Liver (tissue), 9 donors: Measurements from ENCODE around the gene TESPA1. TPM values are rescaled to one million over a fixed set of nuclear protein-coding genes. Genes with fewer than 3 reads are reported as not detected.

Source experiments
- DNase-seq: peaks from one replicate; pipeline ENCODE4 v3.0.0-alpha.2; 2017; ENCODE audit warnings: low spot score
- H3K27ac ChIP-seq, 2 donors: one replicate each; pipeline ENCODE4 v1.7.0; 2013; ENCODE audit warnings: inconsistent platforms in 2 of 2, low read length in 2 of 2, control low read depth in 1 of 2, low read depth in 1 of 2, mild to moderate bottlenecking in 1 of 2
- H3K27me3 ChIP-seq, 4 donors: one replicate each; pipeline versions ENCODE4 v1.6.1 to v1.7.0; 2013; ENCODE audit warnings: low read length in 3 of 4, inconsistent platforms in 1 of 4, mild to moderate bottlenecking in 1 of 4, moderate library complexity in 1 of 4; ENCODE audit not compliant: control insufficient read depth in 4 of 4, insufficient read depth in 4 of 4
- H3K36me3 ChIP-seq, 4 donors: one replicate each; pipeline versions ENCODE4 v1.6.1 to v1.7.0; 2013; ENCODE audit warnings: low read length in 3 of 4, mild to moderate bottlenecking in 3 of 4, low read depth in 1 of 4, moderate library complexity in 1 of 4; ENCODE audit not compliant: control insufficient read depth in 4 of 4, insufficient read depth in 3 of 4
- H3K4me1 ChIP-seq, 4 donors: one replicate each; pipeline versions ENCODE4 v1.6.1 to v1.7.0; 2013; ENCODE audit warnings: low read length in 3 of 4, mild to moderate bottlenecking in 3 of 4, moderate library complexity in 1 of 4; ENCODE audit not compliant: control insufficient read depth in 4 of 4, insufficient read depth in 4 of 4
- H3K4me3 ChIP-seq, 3 donors: one replicate each; pipeline versions ENCODE4 v1.6.1 to v1.7.0; 2013; ENCODE audit warnings: low read length in 3 of 3, control low read depth in 1 of 3, low read depth in 1 of 3, mild to moderate bottlenecking in 1 of 3
- H3K9ac ChIP-seq, 2 donors: one replicate each; pipeline ENCODE4 v1.7.0; 2013; ENCODE audit warnings: low read length in 2 of 2, mild to moderate bottlenecking in 2 of 2, moderate library complexity in 2 of 2, control low read depth in 1 of 2, low read depth in 1 of 2
- H3K9me3 ChIP-seq, 4 donors: one replicate each; pipeline versions ENCODE4 v1.6.1 to v1.7.0; 2013; ENCODE audit warnings: low read length in 3 of 4; ENCODE audit not compliant: control insufficient read depth in 4 of 4
- ATF3 ChIP-seq: IDR thresholded peaks from 2 replicates; pipeline ENCODE4 v1.6.1; 2016; ENCODE audit warnings: antibody characterized with exemption
- CTCF ChIP-seq: fragments of 150-350 bp; IDR thresholded peaks from 2 replicates; pipeline ENCODE4 v1.5.1; 2017; ENCODE audit warnings: improper control_type of control experiment, low read depth, low read length; ENCODE audit not compliant: missing input control
- EGR1 ChIP-seq, 2 donors: IDR thresholded peaks; 2 replicates each; pipeline ENCODE4 v1.6.1; 2016 to 2018; ENCODE audit warnings: antibody characterized with exemption in 2 of 2, low read depth in 2 of 2
- FOXA1 ChIP-seq: IDR thresholded peaks from 2 replicates; pipeline ENCODE4 v1.6.1; 2016; ENCODE audit warnings: antibody characterized with exemption
- FOXA2 ChIP-seq: IDR thresholded peaks from 2 replicates; pipeline ENCODE4 v1.6.1; 2016; ENCODE audit warnings: antibody characterized with exemption
- HNF4A ChIP-seq, 2 donors: conservative IDR thresholded peaks; 2 replicates each; pipeline ENCODE4 v1.6.1; 2016; ENCODE audit warnings: antibody characterized with exemption in 2 of 2, mild to moderate bottlenecking in 2 of 2
- HNF4G ChIP-seq: IDR thresholded peaks from 2 replicates; pipeline ENCODE4 v1.6.1; 2016; ENCODE audit warnings: antibody characterized with exemption
- JUND ChIP-seq, 2 donors: IDR thresholded peaks; 2 replicates each; pipeline ENCODE4 v1.6.1; 2016; ENCODE audit warnings: antibody characterized with exemption in 2 of 2
- MAX ChIP-seq: IDR thresholded peaks from 2 replicates; pipeline ENCODE4 v1.6.1; 2016; ENCODE audit warnings: antibody characterized with exemption
- NR2F2 ChIP-seq: IDR thresholded peaks from 2 replicates; pipeline ENCODE4 v1.6.1; 2016; ENCODE audit warnings: antibody characterized with exemption
- RAD21 ChIP-seq, 2 donors: IDR thresholded peaks; 2 replicates each; pipeline ENCODE4 v1.6.1; 2016; ENCODE audit warnings: antibody characterized with exemption in 2 of 2, mild to moderate bottlenecking in 2 of 2
- REST ChIP-seq: IDR thresholded peaks from 2 replicates; pipeline ENCODE4 v1.6.1; 2016; ENCODE audit warnings: antibody characterized with exemption, mild to moderate bottlenecking
- RXRA ChIP-seq, 2 donors: IDR thresholded peaks; 2 replicates each; pipeline ENCODE4 v1.6.1; 2017 to 2018; ENCODE audit warnings: antibody characterized with exemption in 2 of 2, mild to moderate bottlenecking in 1 of 2
- SP1 ChIP-seq: IDR thresholded peaks from 2 replicates; pipeline ENCODE4 v1.6.1; 2018; ENCODE audit warnings: antibody characterized with exemption, mild to moderate bottlenecking
- TAF1 ChIP-seq: conservative IDR thresholded peaks from 2 replicates; pipeline ENCODE4 v1.6.1; 2016; ENCODE audit warnings: antibody characterized with exemption, mild to moderate bottlenecking
- YY1 ChIP-seq: IDR thresholded peaks from 2 replicates; pipeline ENCODE4 v1.6.1; 2016; ENCODE audit warnings: antibody characterized with exemption, mild to moderate bottlenecking
- ZBTB33 ChIP-seq: IDR thresholded peaks from 2 replicates; pipeline ENCODE4 v1.6.1; 2016; ENCODE audit warnings: antibody characterized with exemption
- WGBS: extraction: QIAGEN DNeasy Blood & Tissue Kit; methylation state at CpG from one replicate; pipeline ENCODE4 v1.1.7; 2013; 5-methylcytosine and 5-hydroxymethylcytosine counted together
- polyA plus RNA-seq, 2 donors: library from polyadenylated mRNA; stranded (reverse) in 1 of 2; unstranded in 1 of 2; fragments of 200-250 nt in 1 of 2; fragments of >200 nt in 1 of 2; fragmentation: Nextera tagmentation in 1 of 2; extraction: Ambion mirVana in 1 of 2; gene quantifications; one replicate each; pipeline versions ENCODE4 v1.2.1 to v1.2.3, GENCODE V29; 2013 to 2015
- total RNA-seq, 2 donors: library from RNA; depleted of rRNA; stranded (reverse); fragments of >200 nt; gene quantifications; one replicate each; pipeline ENCODE4 v1.2.3, GENCODE V29; 2014
- donor health status: healthy.
- donor health status: healthy.
- donor health status: healthy.
- donor health status: healthy.
- donor health status: healthy.

The TESPA1 gene
- total and polyA plus RNA-seq, 4 donors, result 0.10 to 3.2 (median 0.42) TPM

DNA sequence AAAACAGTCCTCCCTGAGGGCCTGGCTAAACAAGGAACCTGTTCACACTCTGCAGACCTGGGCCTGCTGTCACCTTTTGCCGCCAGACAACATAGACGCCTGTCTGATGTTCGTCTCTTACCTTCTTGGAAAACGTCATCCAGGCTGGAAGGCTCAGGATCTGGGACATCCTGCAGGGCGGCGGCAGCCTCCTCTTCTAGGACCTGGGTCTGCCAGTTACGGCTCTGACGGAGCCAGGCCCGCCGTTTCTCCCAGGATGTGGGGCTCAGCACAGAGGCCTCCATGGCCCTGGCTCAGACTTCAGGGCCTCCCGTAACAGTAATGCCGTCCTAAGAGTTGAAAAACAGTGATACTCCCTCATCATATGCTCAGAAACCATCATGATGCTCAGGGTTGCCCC, 10.3 kb downstream of the TESPA1 start:
- no peak overlapping the region for H3K9ac ChIP-seq
- no peak overlapping the region for H3K27ac ChIP-seq
- H3K27me3 ChIP-seq, result no peaks in the 10 kb centered on the region
- WGBS, result 96% methylated on average over 12 of the region's 12 CpGs
- TF ChIP-seq FOXA2, result no peak
- no peak for TF ChIP-seq RXRA (IDR thresholded peaks at IDR 0.05)
- no peak for TF ChIP-seq REST
- no peak for TF ChIP-seq EGR1 (IDR thresholded peaks at IDR 0.05; ENCODE audit: low read depth in 2 of 2)
- TF ChIP-seq RAD21 (IDR thresholded peaks at IDR 0.05), result no peak
- TF ChIP-seq YY1, result no peak
- TF ChIP-seq JUND (IDR thresholded peaks at IDR 0.05), result no peak
- no peak for TF ChIP-seq ZBTB33
- no peak for TF ChIP-seq TAF1
- no peak for TF ChIP-seq SP1
- no peak for TF ChIP-seq NR2F2
- TF ChIP-seq MAX, result no peak
- TF ChIP-seq HNF4A (conservative IDR thresholded peaks at IDR 0.05), result no peak
- no peak for TF ChIP-seq ATF3
- TF ChIP-seq HNF4G, result no peak
- TF ChIP-seq FOXA1, result no peak
- no peak for DNase-seq
- no peaks in the 10 kb centered on the region for H3K9me3 ChIP-seq
- H3K4me3 ChIP-seq, result no peak overlapping the region
- H3K36me3 ChIP-seq, result no peaks in the 10 kb centered on the region
- peaks cover 0 to 6% (median 2%) of the 10 kb centered on the region in 4 donors for H3K4me1 ChIP-seq

GRCh38 chr12:54973556-54973955, 11.0 kb downstream of the TESPA1 start:
- H3K9ac ChIP-seq, result no peak overlapping the region
- TF ChIP-seq YY1 (no peak), RAD21 (IDR thresholded peaks at IDR 0.05) (no peak), NR2F2 (no peak), CTCF (no peak), HNF4A (conservative IDR thresholded peaks at IDR 0.05) (no peak), FOXA1 (no peak), ATF3 (no peak), SP1 (no peak), RXRA (IDR thresholded peaks at IDR 0.05) (no peak), FOXA2 (no peak), ZBTB33 (no peak), HNF4G (no peak), REST (no peak), EGR1 (IDR thresholded peaks at IDR 0.05; ENCODE audit: low read depth in 2 of 2) (no peak), TAF1 (no peak)

More at GRCh38 chr12:54973556-54973955, 11.0 kb downstream of the TESPA1 start:
- no peak overlapping the region for H3K4me3 ChIP-seq
- H3K36me3 ChIP-seq, result no peaks in the 10 kb centered on the region
- 91% methylated on average over 3 of the region's 3 CpGs for WGBS
- no peaks in the 10 kb centered on the region for H3K27me3 ChIP-seq
- H3K27ac ChIP-seq, result no peak overlapping the region
- H3K9me3 ChIP-seq, result no peaks in the 10 kb centered on the region
- DNase-seq, result no peak
- H3K4me1 ChIP-seq, result peaks cover 0 to 6% (median 2%) of the 10 kb centered on the region in 4 donors
